K562 (cell line): ENCODE data around the gene ZFAND6. TPM values are rescaled to one million over a fixed set of nuclear protein-coding genes. Genes with fewer than 3 reads are reported as not detected.

Experiments
- CREB5 ChIP-seq: fragments of 250-450 bp; sonication (Bioruptor Pico); IDR thresholded peaks from 2 replicates; pipeline ENCODE4 v1.5.0; 2020; ENCODE audit warnings: mild to moderate bottlenecking
- ESRRA ChIP-seq: fragments of 450-650 bp; IDR thresholded peaks from 2 replicates; pipeline ENCODE4 v1.6.1; 2014; ENCODE audit warnings: low read depth, mild to moderate bottlenecking, moderate library complexity, borderline replicate concordance
- ETS1 ChIP-seq: conservative IDR thresholded peaks from 2 replicates; pipeline ENCODE4 v1.6.1; 2011; ENCODE audit warnings: low read depth, mild to moderate bottlenecking, low read length; ENCODE audit not compliant: control insufficient read depth
- JUN ChIP-seq, 2 experiments: sonication (generic) in 1 of 2; formaldehyde crosslinking in 1 of 2; IDR thresholded peaks; 2 replicates each; pipeline versions ENCODE4 v1.6.1 to v1.8.0; 2012 to 2022; ENCODE audit warnings: borderline replicate concordance in 2 of 2, mild to moderate bottlenecking in 2 of 2, improper control_type of control experiment in 1 of 2, low read depth in 1 of 2, low read length in 1 of 2, missing genetic modification reagents in 1 of 2
- MAZ ChIP-seq, 2 experiments: fragments of 450-650 bp in 1 of 2; sonication (generic) in 1 of 2; formaldehyde crosslinking; IDR thresholded peaks in 1 of 2; conservative IDR thresholded peaks in 1 of 2; 2 replicates each; pipeline versions ENCODE4 v1.4.0 to v1.5.0; 2020; ENCODE audit warnings: mild to moderate bottlenecking in 1 of 2, missing genetic modification reagents in 1 of 2
- OTX1 ChIP-seq: fragments of 450-650 bp; formaldehyde crosslinking; IDR thresholded peaks from 2 replicates; pipeline ENCODE4 v1.4.0; 2022; ENCODE audit warnings: mild to moderate bottlenecking
- POU5F1 ChIP-seq: fragments of 150-350 bp; IDR thresholded peaks from 2 replicates; pipeline ENCODE4 v1.6.1; 2014; ENCODE audit warnings: borderline replicate concordance, low read length, low read depth, mild to moderate bottlenecking; ENCODE audit not compliant: partially characterized antibody
- PTBP1 ChIP-seq: fragments of 200-400 bp; formaldehyde crosslinking; IDR thresholded peaks from 2 replicates; pipeline ENCODE4 v1.6.1; 2017; ENCODE audit warnings: low read depth, low read length
- RAD21 ChIP-seq, 2 experiments: fragments of 250-450 bp in 1 of 2; fragments of 450-650 bp in 1 of 2; sonication (Bioruptor Pico) in 1 of 2; formaldehyde crosslinking in 1 of 2; IDR thresholded peaks in 1 of 2; conservative IDR thresholded peaks in 1 of 2; 2 replicates each; pipeline versions ENCODE4 v1.4.0 to v1.8.0; 2020 to 2022; ENCODE audit warnings: mild to moderate bottlenecking in 2 of 2, moderate library complexity in 1 of 2
- SIN3A ChIP-seq, 2 experiments: fragments of 150-350 bp in 1 of 2; IDR thresholded peaks; 2 replicates each; pipeline ENCODE4 v1.6.1; 2011 to 2016; ENCODE audit warnings: borderline replicate concordance in 2 of 2, low read depth in 2 of 2, low read length in 2 of 2, mild to moderate bottlenecking in 2 of 2, moderate library complexity in 2 of 2; ENCODE audit not compliant: control insufficient read depth in 1 of 2
- TAF9B ChIP-seq: fragments of 450-650 bp; IDR thresholded peaks from 2 replicates; pipeline ENCODE4 v1.6.1; 2018; ENCODE audit warnings: mild to moderate bottlenecking; ENCODE audit not compliant: partially characterized antibody
- U2AF2 ChIP-seq: fragments of 200-400 bp; formaldehyde crosslinking; optimal IDR thresholded peaks from 2 replicates; pipeline ENCODE3; 2017; ENCODE audit warnings: low read depth, mild to moderate bottlenecking, low read length
- ZNF639 ChIP-seq, 2 experiments: fragments of 200-800 bp in 1 of 2; sonication (Bioruptor generic) in 1 of 2; sonication (generic) in 1 of 2; formaldehyde crosslinking in 1 of 2; IDR thresholded peaks in 1 of 2; conservative IDR thresholded peaks in 1 of 2; 2 replicates each; pipeline versions ENCODE4 v1.5.0 to v1.6.1; 2016 to 2020; ENCODE audit warnings: missing compliant biosample characterization in 1 of 2, missing genetic modification characterization in 1 of 2, missing genetic modification reagents in 1 of 2
- polyA plus RNA-seq, 8 experiments: library from polyadenylated mRNA; depleted of rRNA in 4 of 8; stranded (reverse) in 5 of 8; unstranded in 3 of 8; fragments of >200 nt; fragmentation: Nextera tagmentation in 2 of 8; fragmentation: Illumina TruSeq in 1 of 8; extraction: Ambion mirVana in 2 of 8; extraction: Trizol in 1 of 8; gene quantifications; 2 replicates each; pipeline versions ENCODE4 v1.2.1 to v1.2.3, GENCODE V29; 2011 to 2014; ENCODE audit warnings: inconsistent platforms in 1 of 8, missing spikeins in 1 of 8
- total RNA-seq, 7 experiments: library from RNA; depleted of rRNA in 6 of 7; stranded (reverse); fragments of >200 nt in 6 of 7; fragmentation: Illumina TruSeq in 2 of 7; extraction: Trizol in 2 of 7; gene quantifications; 2 replicates each; pipeline versions ENCODE4 v1.2.1 to v1.2.3, GENCODE V29; 2011 to 2021; ENCODE audit warnings: low replicate concordance in 1 of 7
- TF ChIP-seq, protein P1 (sequence below): fragments of 200-800 bp; sonication (Bioruptor generic); IDR thresholded peaks from 2 replicates; pipeline ENCODE4 v1.6.1; 2017; ENCODE audit warnings: missing genetic modification characterization, missing compliant biosample characterization
- TF ChIP-seq, protein P2 (sequence below), 2 experiments: IDR thresholded peaks; 2 replicates each; pipeline ENCODE4 v1.6.1; 2011; ENCODE audit warnings: borderline replicate concordance in 1 of 2, control low read depth in 1 of 2, low read depth in 1 of 2, low read length in 1 of 2, mild to moderate bottlenecking in 1 of 2, mixed read lengths in 1 of 2, moderate library complexity in 1 of 2; ENCODE audit not compliant: insufficient read depth in 1 of 2, insufficient read length in 1 of 2, poor library complexity in 1 of 2, severe bottlenecking in 1 of 2; ENCODE audit errors: extremely low read depth in 1 of 2

Gene ZFAND6
- total and polyA plus RNA-seq, 9 of the 15 experiments (the other 6 are each of a cell fraction or from before 2014, with no cell fraction given): 53.9 to 206 (median 88.9) TPM

- TF ChIP-seq, protein P1, sequence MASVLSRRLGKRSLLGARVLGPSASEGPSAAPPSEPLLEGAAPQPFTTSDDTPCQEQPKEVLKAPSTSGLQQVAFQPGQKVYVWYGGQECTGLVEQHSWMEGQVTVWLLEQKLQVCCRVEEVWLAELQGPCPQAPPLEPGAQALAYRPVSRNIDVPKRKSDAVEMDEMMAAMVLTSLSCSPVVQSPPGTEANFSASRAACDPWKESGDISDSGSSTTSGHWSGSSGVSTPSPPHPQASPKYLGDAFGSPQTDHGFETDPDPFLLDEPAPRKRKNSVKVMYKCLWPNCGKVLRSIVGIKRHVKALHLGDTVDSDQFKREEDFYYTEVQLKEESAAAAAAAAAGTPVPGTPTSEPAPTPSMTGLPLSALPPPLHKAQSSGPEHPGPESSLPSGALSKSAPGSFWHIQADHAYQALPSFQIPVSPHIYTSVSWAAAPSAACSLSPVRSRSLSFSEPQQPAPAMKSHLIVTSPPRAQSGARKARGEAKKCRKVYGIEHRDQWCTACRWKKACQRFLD (CRISPR knock-in tag): no peak
- TF ChIP-seq MAZ (CRISPR knock-in tag; conservative IDR thresholded peaks at IDR 0.05 in 1 of 2, IDR thresholded peaks at IDR 0.05 in 1 of 2): peak in 1 of 2 experiments; percentile 96; a peak in 2 of 4 replicates
- TF ChIP-seq PTBP1: no peak
- no peak for TF ChIP-seq JUN (IDR thresholded peaks at IDR 0.05; ENCODE audit: borderline replicate concordance, low read depth, low read length)
- TF ChIP-seq JUN (CRISPR knock-in tag; IDR thresholded peaks at IDR 0.05; ENCODE audit: borderline replicate concordance): no peak
- TF ChIP-seq, protein P2, sequence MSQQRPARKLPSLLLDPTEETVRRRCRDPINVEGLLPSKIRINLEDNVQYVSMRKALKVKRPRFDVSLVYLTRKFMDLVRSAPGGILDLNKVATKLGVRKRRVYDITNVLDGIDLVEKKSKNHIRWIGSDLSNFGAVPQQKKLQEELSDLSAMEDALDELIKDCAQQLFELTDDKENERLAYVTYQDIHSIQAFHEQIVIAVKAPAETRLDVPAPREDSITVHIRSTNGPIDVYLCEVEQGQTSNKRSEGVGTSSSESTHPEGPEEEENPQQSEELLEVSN (IDR thresholded peaks at IDR 0.05; ENCODE audit: borderline replicate concordance in 1 of 2, extremely low read depth in 1 of 2, insufficient read depth in 1 of 2, insufficient read length in 1 of 2, low read depth in 1 of 2, low read length in 1 of 2, poor library complexity in 1 of 2, severe bottlenecking in 1 of 2): peak in 1 of 2 experiments; percentile 23
- TF ChIP-seq U2AF2: no peak
- TF ChIP-seq OTX1 (CRISPR knock-in tag): no peak
- peak in 1 of 2 experiments; percentile 23; a peak in 1 of 4 replicates for TF ChIP-seq RAD21 (CRISPR knock-in tag; conservative IDR thresholded peaks at IDR 0.05 in 1 of 2, IDR thresholded peaks at IDR 0.05 in 1 of 2)
- TF ChIP-seq TAF9B: no peak
- no peak for TF ChIP-seq ESRRA
- peak in 1 of 2 experiments; percentile 85; a peak in 2 of 4 replicates for TF ChIP-seq ZNF639 (CRISPR knock-in tag; conservative IDR thresholded peaks at IDR 0.05 in 1 of 2, IDR thresholded peaks at IDR 0.05 in 1 of 2)
- TF ChIP-seq POU5F1: no peak
- no peak for TF ChIP-seq ETS1
- TF ChIP-seq SIN3A (IDR thresholded peaks at IDR 0.05; ENCODE audit: borderline replicate concordance in 2 of 2, control insufficient read depth in 1 of 2, low read depth in 2 of 2, low read length in 2 of 2): no peak
- no peak for TF ChIP-seq CREB5 (CRISPR knock-in tag)
Observed at GRCh38 chr15:80058851-80059785, at the start of gene ZFAND6 (continued).
